ENCODE data around the gene CAMKMT.

DNA sequence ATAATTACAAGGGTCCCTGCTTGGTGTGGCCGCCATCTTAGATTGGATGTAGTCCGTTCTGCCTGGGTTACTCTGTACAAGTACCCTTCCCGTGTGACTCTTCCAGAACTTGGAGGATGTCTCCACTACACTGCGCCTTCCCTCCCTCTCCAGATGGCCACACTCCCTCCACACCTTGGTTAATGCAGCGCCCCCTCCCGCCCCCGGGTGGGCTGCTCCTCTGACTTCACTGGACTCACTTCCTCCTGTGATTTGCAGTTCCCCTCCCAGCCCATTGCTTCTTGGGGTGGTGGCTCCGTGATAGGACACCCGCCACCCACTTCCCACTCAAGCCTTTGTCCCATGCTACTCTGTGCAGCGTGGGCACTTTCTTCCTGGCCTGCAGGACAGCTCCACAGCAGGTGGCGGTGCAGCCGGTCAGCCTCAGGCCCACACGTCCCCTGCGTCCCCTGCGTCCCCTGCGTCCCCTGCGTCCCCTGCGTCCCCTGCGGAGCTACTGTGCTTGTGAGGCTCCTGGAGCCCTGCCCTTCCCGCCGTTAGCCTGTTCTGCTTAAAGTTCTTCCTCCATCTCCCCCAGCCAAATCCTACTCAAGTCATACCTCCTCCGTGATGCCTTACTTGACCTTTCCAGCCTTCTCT is 449.3 kb downstream of the CAMKMT start:
- TF ChIP-seq, protein P1, sequence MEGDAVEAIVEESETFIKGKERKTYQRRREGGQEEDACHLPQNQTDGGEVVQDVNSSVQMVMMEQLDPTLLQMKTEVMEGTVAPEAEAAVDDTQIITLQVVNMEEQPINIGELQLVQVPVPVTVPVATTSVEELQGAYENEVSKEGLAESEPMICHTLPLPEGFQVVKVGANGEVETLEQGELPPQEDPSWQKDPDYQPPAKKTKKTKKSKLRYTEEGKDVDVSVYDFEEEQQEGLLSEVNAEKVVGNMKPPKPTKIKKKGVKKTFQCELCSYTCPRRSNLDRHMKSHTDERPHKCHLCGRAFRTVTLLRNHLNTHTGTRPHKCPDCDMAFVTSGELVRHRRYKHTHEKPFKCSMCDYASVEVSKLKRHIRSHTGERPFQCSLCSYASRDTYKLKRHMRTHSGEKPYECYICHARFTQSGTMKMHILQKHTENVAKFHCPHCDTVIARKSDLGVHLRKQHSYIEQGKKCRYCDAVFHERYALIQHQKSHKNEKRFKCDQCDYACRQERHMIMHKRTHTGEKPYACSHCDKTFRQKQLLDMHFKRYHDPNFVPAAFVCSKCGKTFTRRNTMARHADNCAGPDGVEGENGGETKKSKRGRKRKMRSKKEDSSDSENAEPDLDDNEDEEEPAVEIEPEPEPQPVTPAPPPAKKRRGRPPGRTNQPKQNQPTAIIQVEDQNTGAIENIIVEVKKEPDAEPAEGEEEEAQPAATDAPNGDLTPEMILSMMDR (IDR thresholded peaks at IDR 0.05): no peak
- no peak for TF ChIP-seq POLR2A (IDR thresholded peaks at IDR 0.05)
